ENCODE measurements around the gene KNDC1.
"Not testable (repeated sequence)": the region's sequence is repeated elsewhere in the genome, so short reads cannot be mapped to it uniquely, and the experiment has no call there.

The KNDC1 gene

GRCh38 chr10:133263674-133264073 is 103.7 kb downstream of the KNDC1 start:
- no peak for DNase-seq

- no peak for DNase-seq
Observed at GRCh38 chr10:133264461-133264860, 104.4 kb downstream of the KNDC1 start.

GRCh38 chr10:133265052-133265451 is 105.0 kb downstream of the KNDC1 start:
- not testable (repeated sequence) for DNase-seq

- no peak for DNase-seq
Observed at GRCh38 chr10:133266056-133266795, 106.2 kb downstream of the KNDC1 start.

- DNase-seq, result no peak
Observed at GRCh38 chr10:133267293-133267692, 107.3 kb downstream of the KNDC1 start.

GRCh38 chr10:133267829-133268228 is 107.8 kb downstream of the KNDC1 start:
- DNase-seq, result no peak

- DNase-seq, result no peak
Observed at GRCh38 chr10:133268532-133268931, 108.5 kb downstream of the KNDC1 start.

- DNase-seq, result no peak
Observed at GRCh38 chr10:133269367-133269766, 109.3 kb downstream of the KNDC1 start.

- DNase-seq, result no peak
Observed at GRCh38 chr10:133270204-133270603, 110.2 kb downstream of the KNDC1 start.

- DNase-seq, result no peak
Observed at GRCh38 chr10:133270773-133271297, 110.8 kb downstream of the KNDC1 start.

GRCh38 chr10:133271521-133272300 is 111.7 kb downstream of the KNDC1 start:
- no peak for DNase-seq

- no peak for DNase-seq
Observed at GRCh38 chr10:133272301-133272963, 112.4 kb downstream of the KNDC1 start.

- DNase-seq, result no peak
Observed at GRCh38 chr10:133272964-133273420, 113.0 kb downstream of the KNDC1 start.

GRCh38 chr10:133273534-133274143 is 113.6 kb downstream of the KNDC1 start:
- no peak for DNase-seq

- DNase-seq, result no peak
Observed at GRCh38 chr10:133274751-133275683, 115.0 kb downstream of the KNDC1 start.

GRCh38 chr10:133275684-133276092 is 115.7 kb downstream of the KNDC1 start:
- DNase-seq, result no peak
